ENCODE results near the gene EDEM3. TPM values are rescaled to one million over a fixed set of nuclear protein-coding genes. Genes with fewer than 3 reads are reported as not detected.

EDEM3 gene
- total and polyA plus RNA-seq, 2 experiments from 2014 or later, result 20.8 to 41.4 TPM

DNA sequence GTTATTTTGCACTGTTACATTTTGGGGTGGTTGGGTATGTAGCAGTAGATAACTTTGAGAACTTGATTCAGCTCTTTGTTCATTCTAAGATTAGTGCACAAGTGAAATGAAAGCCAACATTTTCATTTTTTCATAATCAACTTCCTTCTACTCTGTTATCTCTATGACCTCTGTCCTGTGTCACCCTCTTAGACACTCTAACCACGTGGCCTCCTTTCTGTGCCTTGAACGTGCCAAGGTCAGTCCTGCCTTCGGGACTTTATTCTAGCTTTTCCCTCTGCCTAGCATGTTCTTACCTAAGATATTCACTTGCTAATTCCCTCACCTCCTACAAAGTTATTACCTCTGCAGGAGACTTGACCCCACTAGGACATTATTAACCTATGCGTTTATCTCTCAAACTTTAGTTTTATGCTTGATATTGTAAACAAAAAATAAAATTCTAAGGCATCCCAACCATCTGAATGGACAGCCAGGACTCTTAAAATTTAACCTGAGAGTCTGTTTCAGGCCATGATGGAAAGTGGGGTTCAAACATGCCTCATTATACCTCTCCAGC, 19.2 kb upstream of the EDEM3 start:
- WGBS, 2 experiments (ENCODE audit: low coverage in 1 of 2, low lambda C conversion rate in 2 of 2, missing lambda C conversion rate in 2 of 2), result 91 to 95% methylated on average over 4 of the region's 4 CpGs

DNA sequence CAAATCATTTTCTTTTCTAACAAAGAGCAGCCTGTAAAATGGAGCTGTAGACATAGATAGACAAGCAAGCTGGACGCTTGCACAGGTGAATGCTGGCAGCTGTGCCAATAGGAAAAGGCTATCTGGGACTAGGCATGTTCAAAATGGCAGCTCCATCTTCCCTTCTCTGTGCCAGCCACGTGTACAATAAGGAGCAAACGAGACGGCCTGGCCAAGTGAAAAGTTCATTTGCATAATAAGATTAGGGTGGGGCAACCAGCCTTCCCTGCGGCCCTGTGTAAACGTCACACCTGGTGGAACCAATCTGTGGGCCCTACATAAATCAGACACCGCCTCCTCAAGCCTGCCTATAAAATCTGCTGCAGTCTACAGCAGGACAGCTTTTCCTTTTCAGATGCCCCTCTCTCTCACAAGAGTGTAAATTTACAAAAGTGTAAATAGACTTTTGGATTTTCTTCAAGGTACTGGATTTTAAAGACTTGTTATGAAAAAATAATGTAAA, 16.6 kb upstream of the EDEM3 start:
- no peak for DNase-seq
- Histone ChIP-seq H3K4me1 (ENCODE audit: insufficient read depth) (no peaks in the 10 kb centered on the region), H3F3A (ENCODE audit: insufficient read depth) (no peaks in the 10 kb centered on the region), H3K36me3 (ENCODE audit: low read depth) (no peaks in the 10 kb centered on the region), H3K79me2 (ENCODE audit: insufficient read depth) (no peaks in the 10 kb centered on the region), H3K4me3 (no peak overlapping the region), H3K9ac (no peak overlapping the region), H3K27ac (no peak overlapping the region), H3K4me2 (ENCODE audit: unreplicated experiment) (no peak overlapping the region), H2AFZ (no peak overlapping the region), H3K9me2 (ENCODE audit: insufficient read depth) (no peaks in the 10 kb centered on the region), H3K27me3 (replicated peaks; ENCODE audit: insufficient read depth) (no peaks in the 10 kb centered on the region), H3K9me3 (ENCODE audit: low read depth) (no peaks in the 10 kb centered on the region), H4K20me1 (ENCODE audit: insufficient read depth) (no peaks in the 10 kb centered on the region)
- 66 to 76% methylated on average over 7 of the region's 7 CpGs for WGBS, 2 experiments (ENCODE audit: low coverage in 1 of 2, low lambda C conversion rate in 2 of 2, missing lambda C conversion rate in 2 of 2)
- in situ Hi-C loops (cut with MboI), result no loop called here
- no peak for TF ChIP-seq EZH2 (IDR thresholded peaks at IDR 0.05; ENCODE audit: insufficient read depth, poor library complexity, severe bottlenecking)
- TF ChIP-seq EZH2phosphoT487 (IDR thresholded peaks at IDR 0.05; ENCODE audit: insufficient read depth, low read depth), result no peak

More for the DNA sequence above, 19.2 kb upstream of the EDEM3 start:
- H3K27me3 ChIP-seq (replicated peaks; ENCODE audit: insufficient read depth), result no peaks in the 10 kb centered on the region
- no peaks in the 10 kb centered on the region for H3K9me3 ChIP-seq (ENCODE audit: low read depth)
- no peak overlapping the region for H3K27ac ChIP-seq
- H2AFZ ChIP-seq, result no peak overlapping the region
- TF ChIP-seq EZH2 (IDR thresholded peaks at IDR 0.05; ENCODE audit: insufficient read depth, poor library complexity, severe bottlenecking) (no peak), EZH2phosphoT487 (IDR thresholded peaks at IDR 0.05; ENCODE audit: insufficient read depth, low read depth) (no peak)
- H3K9me2 ChIP-seq (ENCODE audit: insufficient read depth), result no peaks in the 10 kb centered on the region
- no peaks in the 10 kb centered on the region for H3F3A ChIP-seq (ENCODE audit: insufficient read depth)
- H3K4me2 ChIP-seq (ENCODE audit: unreplicated experiment), result no peak overlapping the region
- DNase-seq, result no peak
- in situ Hi-C loops (cut with MboI), result no loop called here
- H3K9ac ChIP-seq, result no peak overlapping the region
- H3K4me1 ChIP-seq (ENCODE audit: insufficient read depth), result no peaks in the 10 kb centered on the region
- H3K4me3 ChIP-seq, result no peak overlapping the region
- no peaks in the 10 kb centered on the region for H3K79me2 ChIP-seq (ENCODE audit: insufficient read depth)
- H3K36me3 ChIP-seq (ENCODE audit: low read depth), result no peaks in the 10 kb centered on the region
- H4K20me1 ChIP-seq (ENCODE audit: insufficient read depth), result no peaks in the 10 kb centered on the region

DNA sequence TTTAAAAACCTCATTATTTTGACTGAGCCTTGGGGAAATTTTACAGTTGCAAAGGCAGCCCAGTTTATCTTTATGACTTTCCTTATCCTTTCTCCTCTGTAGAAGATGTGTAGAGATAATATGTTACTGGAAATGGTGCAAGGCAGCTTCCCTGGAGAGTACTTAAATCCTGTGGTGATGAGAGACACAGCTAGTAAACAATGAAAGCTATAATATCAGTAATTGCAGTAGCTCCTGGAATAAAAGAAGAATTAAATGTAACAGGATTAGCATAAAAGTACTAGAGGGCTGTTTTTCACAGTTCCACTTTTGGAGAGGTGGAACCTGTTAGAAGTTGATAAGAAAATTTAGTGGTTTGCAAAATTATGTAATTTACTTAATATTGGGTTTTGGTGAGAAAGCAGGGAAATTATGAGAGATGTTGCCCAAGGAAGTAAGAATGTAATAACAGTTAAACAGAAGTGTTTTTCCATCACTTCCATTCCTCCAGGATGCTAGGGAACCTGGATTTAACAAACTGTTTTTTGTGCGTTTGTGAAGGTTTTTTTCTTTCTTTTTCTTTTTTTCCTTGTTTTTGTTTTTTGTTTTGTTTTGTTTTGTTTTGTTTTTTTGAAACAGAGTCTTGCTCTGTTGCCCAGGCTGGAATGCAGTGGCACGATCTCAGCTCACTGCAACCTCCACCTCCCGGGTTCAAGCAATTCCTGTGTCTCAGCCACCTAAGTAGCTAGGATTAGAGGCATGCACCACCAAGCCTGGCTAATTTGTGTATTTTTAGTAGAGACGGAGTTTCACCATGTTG, 15.7 kb upstream of the EDEM3 start:
- Histone ChIP-seq H4K20me1 (ENCODE audit: insufficient read depth) (no peaks in the 10 kb centered on the region), H3K9ac (no peak overlapping the region), H3K79me2 (ENCODE audit: insufficient read depth) (no peaks in the 10 kb centered on the region), H3K4me3 (no peak overlapping the region), H3K9me2 (ENCODE audit: insufficient read depth) (no peaks in the 10 kb centered on the region), H3K4me2 (ENCODE audit: unreplicated experiment) (no peak overlapping the region), H3K36me3 (ENCODE audit: low read depth) (no peaks in the 10 kb centered on the region), H2AFZ (no peak overlapping the region), H3K27me3 (replicated peaks; ENCODE audit: insufficient read depth) (no peaks in the 10 kb centered on the region), H3K4me1 (ENCODE audit: insufficient read depth) (no peaks in the 10 kb centered on the region), H3K9me3 (ENCODE audit: low read depth) (no peaks in the 10 kb centered on the region), H3K27ac (no peak overlapping the region), H3F3A (ENCODE audit: insufficient read depth) (no peaks in the 10 kb centered on the region)
- in situ Hi-C loops (cut with MboI), result no loop called here
- TF ChIP-seq EZH2 (IDR thresholded peaks at IDR 0.05; ENCODE audit: insufficient read depth, poor library complexity, severe bottlenecking) (no peak), EZH2phosphoT487 (IDR thresholded peaks at IDR 0.05; ENCODE audit: insufficient read depth, low read depth) (no peak)
- DNase-seq, result no peak
- 65 to 75% methylated on average over 4 of the region's 4 CpGs for WGBS, 2 experiments (ENCODE audit: low coverage in 1 of 2, low lambda C conversion rate in 2 of 2, missing lambda C conversion rate in 2 of 2)

DNA sequence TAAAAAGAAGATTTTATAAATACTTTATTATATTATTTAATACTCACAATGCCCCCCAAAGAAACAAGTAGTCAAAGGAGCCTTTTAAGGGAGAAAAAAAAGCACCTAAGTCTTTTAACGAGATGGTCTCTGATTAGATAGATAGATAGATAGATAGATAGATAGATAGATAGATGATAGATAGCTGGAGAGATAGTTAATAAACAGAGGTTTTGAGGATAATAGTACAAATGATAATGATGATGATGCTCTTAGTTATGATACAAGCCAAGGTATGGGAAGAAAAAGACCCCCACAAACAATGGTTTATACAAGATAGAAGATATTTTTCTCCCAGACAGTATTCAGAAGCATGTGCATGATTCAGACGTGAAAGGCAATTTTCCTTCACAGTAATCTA, 14.6 kb upstream of the EDEM3 start:
- Histone ChIP-seq H3F3A (ENCODE audit: insufficient read depth) (no peaks in the 10 kb centered on the region), H3K79me2 (ENCODE audit: insufficient read depth) (no peaks in the 10 kb centered on the region), H3K4me1 (ENCODE audit: insufficient read depth) (no peaks in the 10 kb centered on the region), H3K4me2 (ENCODE audit: unreplicated experiment) (no peak overlapping the region), H2AFZ (no peak overlapping the region), H3K27me3 (replicated peaks; ENCODE audit: insufficient read depth) (no peaks in the 10 kb centered on the region), H3K36me3 (ENCODE audit: low read depth) (no peaks in the 10 kb centered on the region), H3K9me2 (ENCODE audit: insufficient read depth) (no peaks in the 10 kb centered on the region), H4K20me1 (ENCODE audit: insufficient read depth) (no peaks in the 10 kb centered on the region), H3K9me3 (ENCODE audit: low read depth) (no peaks in the 10 kb centered on the region), H3K27ac (no peak overlapping the region), H3K9ac (no peak overlapping the region), H3K4me3 (no peak overlapping the region)
- no peak for DNase-seq
- TF ChIP-seq EZH2 (IDR thresholded peaks at IDR 0.05; ENCODE audit: insufficient read depth, poor library complexity, severe bottlenecking), result no peak
- 61 to 63% methylated on average over 2 of the region's 2 CpGs for WGBS, 2 experiments (ENCODE audit: low coverage in 1 of 2, low lambda C conversion rate in 2 of 2, missing lambda C conversion rate in 2 of 2)
- in situ Hi-C loops (cut with MboI), result no loop called here
